Activated naive CD4-positive, alpha-beta T cell treated with anti-CD3 and anti-CD28 coated beads, Interleukin-2, amount 10 ng/mL, durations not matched to agents 7 days and 5 days (primary cell): Measurements from ENCODE around the gene COL6A6.
A peak's percentile ranks its signal among the peaks of the same experiment; 100 is the strongest.
"Not testable (repeated sequence)": the region's sequence is repeated elsewhere in the genome, so short reads cannot be mapped to it uniquely, and the experiment has no call there.

Experiments
- CTCF ChIA-PET: fragments of 350-600 bp; sonication (Branson Sonifier 250); formaldehyde crosslinking; loops from one replicate; lab custom pipeline; 2021; ENCODE audit warnings: antibody characterized with exemption; lab: Charles Lee
- DNase-seq: peaks from one replicate; pipeline ENCODE4 v3.0.0-alpha.2; 2020
- H3K27ac Mint-ChIP-seq: one replicate; pipeline ENCODE4 v1.8.0; 2021; ENCODE audit warnings: mild to moderate bottlenecking, moderate library complexity, mixed read lengths
- H3K27me3 Mint-ChIP-seq: one replicate; pipeline ENCODE4 v1.8.0; 2021; ENCODE audit warnings: mild to moderate bottlenecking, mixed read lengths
- H3K36me3 Mint-ChIP-seq: one replicate; pipeline ENCODE4 v1.8.0; 2021; ENCODE audit warnings: mixed read lengths
- H3K4me1 Mint-ChIP-seq: one replicate; pipeline ENCODE4 v1.8.0; 2021; ENCODE audit warnings: mixed read lengths
- H3K4me3 Mint-ChIP-seq: one replicate; pipeline ENCODE4 v1.8.0; 2021; ENCODE audit warnings: mild to moderate bottlenecking, moderate library complexity, mixed read lengths
- H3K9me3 Mint-ChIP-seq: one replicate; pipeline ENCODE4 v1.8.0; 2021; ENCODE audit warnings: mixed read lengths

COL6A6 gene

GRCh38 chr3:130514681-130515080 lies 2.3 kb upstream of the COL6A6 start:
- H3K4me3 Mint-ChIP-seq, result no peak overlapping the region
- no peak overlapping the region for H3K27ac Mint-ChIP-seq
- H3K27me3 Mint-ChIP-seq, result peaks cover 33% of the 10 kb centered on the region
- no peaks in the 10 kb centered on the region for H3K36me3 Mint-ChIP-seq
- no peaks in the 10 kb centered on the region for H3K4me1 Mint-ChIP-seq
- DNase-seq, result no peak
- CTCF ChIA-PET, result no interaction called here
- H3K9me3 Mint-ChIP-seq, result no peaks in the 10 kb centered on the region

GRCh38 chr3:130515755-130516154 lies 1.2 kb upstream of the COL6A6 start:
- no peak overlapping the region for H3K27ac Mint-ChIP-seq

GRCh38 chr3:130517602-130518001 lies 625 bp downstream of the COL6A6 start:
- no peak overlapping the region for H3K4me3 Mint-ChIP-seq
- no peak overlapping the region for H3K27ac Mint-ChIP-seq
- H3K4me1 Mint-ChIP-seq, result no peaks in the 10 kb centered on the region
- CTCF ChIA-PET, result no interaction called here
- no peaks in the 10 kb centered on the region for H3K36me3 Mint-ChIP-seq
- DNase-seq, result no peak
- H3K9me3 Mint-ChIP-seq, result no peaks in the 10 kb centered on the region
- peaks cover 36% of the 10 kb centered on the region for H3K27me3 Mint-ChIP-seq

More at GRCh38 chr3:130515755-130516154, 1.2 kb upstream of the COL6A6 start:
- Mint-ChIP-seq H3K4me1 (no peaks in the 10 kb centered on the region), H3K9me3 (no peaks in the 10 kb centered on the region), H3K4me3 (no peak overlapping the region), H3K27me3 (peaks cover 33% of the 10 kb centered on the region), H3K36me3 (no peaks in the 10 kb centered on the region)
- no peak for DNase-seq
- CTCF ChIA-PET, result no interaction called here

- Mint-ChIP-seq H3K4me3 (no peak overlapping the region), H3K9me3 (no peaks in the 10 kb centered on the region), H3K27ac (no peak overlapping the region), H3K27me3 (peaks cover 46% of the 10 kb centered on the region), H3K4me1 (no peaks in the 10 kb centered on the region), H3K36me3 (no peaks in the 10 kb centered on the region)
- CTCF ChIA-PET, result interaction anchor here (1.7 kb wide), 1 partner anchor 19 kb away, joined by 4 read pairs; no protein-coding TSS in a partner anchor
- no peak for DNase-seq
Observed at GRCh38 chr3:130519754-130520153, 2.8 kb downstream of the COL6A6 start.

- no peaks in the 10 kb centered on the region for H3K36me3 Mint-ChIP-seq
- peaks cover 33% of the 10 kb centered on the region for H3K27me3 Mint-ChIP-seq
- no peak overlapping the region for H3K4me3 Mint-ChIP-seq
- no peak for DNase-seq
- no peaks in the 10 kb centered on the region for H3K9me3 Mint-ChIP-seq
- H3K27ac Mint-ChIP-seq, result no peak overlapping the region
- CTCF ChIA-PET, result no interaction called here
- no peaks in the 10 kb centered on the region for H3K4me1 Mint-ChIP-seq
Observed at GRCh38 chr3:130522399-130522798, 5.4 kb downstream of the COL6A6 start.

- no peak for DNase-seq
- H3K9me3 Mint-ChIP-seq, result peaks cover 1% of the 10 kb centered on the region
- CTCF ChIA-PET, result interaction anchor here (1.7 kb wide), 1 partner anchor 10 kb away, joined by 4 read pairs; no protein-coding TSS in a partner anchor
- H3K27me3 Mint-ChIP-seq, result peaks cover 23% of the 10 kb centered on the region
- H3K4me3 Mint-ChIP-seq, result no peak overlapping the region
- peaks cover 11% of the 10 kb centered on the region for H3K4me1 Mint-ChIP-seq
- no peak overlapping the region for H3K27ac Mint-ChIP-seq
- H3K36me3 Mint-ChIP-seq, result no peaks in the 10 kb centered on the region
Observed at GRCh38 chr3:130527426-130527825, 10.4 kb downstream of the COL6A6 start.

GRCh38 chr3:130528120-130528519 lies 11.1 kb downstream of the COL6A6 start:
- CTCF ChIA-PET, result interaction anchor here (1.7 kb wide), 1 partner anchor 9 kb away, joined by 4 read pairs; no protein-coding TSS in a partner anchor
- Mint-ChIP-seq H3K27ac (no peak overlapping the region), H3K9me3 (peaks cover 1% of the 10 kb centered on the region), H3K4me3 (no peak overlapping the region), H3K4me1 (peaks cover 11% of the 10 kb centered on the region), H3K27me3 (peaks cover 16% of the 10 kb centered on the region), H3K36me3 (no peaks in the 10 kb centered on the region)
- no peak for DNase-seq

GRCh38 chr3:130529486-130530215 lies 12.7 kb downstream of the COL6A6 start:
- H3K9me3 Mint-ChIP-seq, result peaks cover 1% of the 10 kb centered on the region
- no peak overlapping the region for H3K4me3 Mint-ChIP-seq
- DNase-seq, result no peak
- H3K36me3 Mint-ChIP-seq, result no peaks in the 10 kb centered on the region
- CTCF ChIA-PET, result no interaction called here
- peak overlapping the region; percentile 75 for H3K27ac Mint-ChIP-seq
- H3K4me1 Mint-ChIP-seq, result peaks cover 11% of the 10 kb centered on the region
- H3K27me3 Mint-ChIP-seq, result peaks cover 11% of the 10 kb centered on the region

GRCh38 chr3:130533247-130533646 lies 16.3 kb downstream of the COL6A6 start:
- CTCF ChIA-PET, result no interaction called here
- DNase-seq, result no peak
- Mint-ChIP-seq H3K9me3 (peaks cover 1% of the 10 kb centered on the region), H3K4me1 (peaks cover 11% of the 10 kb centered on the region), H3K27me3 (no peaks in the 10 kb centered on the region), H3K36me3 (no peaks in the 10 kb centered on the region), H3K4me3 (no peak overlapping the region), H3K27ac (no peak overlapping the region)

- Mint-ChIP-seq H3K4me1 (no peaks in the 10 kb centered on the region), H3K27me3 (peaks cover 4% of the 10 kb centered on the region), H3K9me3 (no peaks in the 10 kb centered on the region), H3K27ac (no peak overlapping the region), H3K4me3 (no peak overlapping the region), H3K36me3 (no peaks in the 10 kb centered on the region)
- no peak for DNase-seq
- CTCF ChIA-PET, result interaction anchor here (0.7 to 2.3 kb wide), 5 partner anchors 9 to 263 kb away, joined by 4 to 6 read pairs (median 4); no protein-coding TSS in a partner anchor
Observed at GRCh38 chr3:130537673-130538304, 20.8 kb downstream of the COL6A6 start.

- Mint-ChIP-seq H3K27ac (no peak overlapping the region), H3K36me3 (no peaks in the 10 kb centered on the region), H3K27me3 (peaks cover 4% of the 10 kb centered on the region), H3K9me3 (no peaks in the 10 kb centered on the region), H3K4me3 (no peak overlapping the region), H3K4me1 (no peaks in the 10 kb centered on the region)
- CTCF ChIA-PET, result interaction anchor here (0.5 to 1.9 kb wide), 3 partner anchors 18 to 262 kb away, joined by 3 to 6 read pairs (median 4); no protein-coding TSS in a partner anchor
- peak; percentile 56 for DNase-seq
Observed at GRCh38 chr3:130539005-130539404, 22.0 kb downstream of the COL6A6 start.

- H3K27ac Mint-ChIP-seq, result no peak overlapping the region
Observed at GRCh38 chr3:130543322-130543721, 26.3 kb downstream of the COL6A6 start.

GRCh38 chr3:130546920-130547679 lies 30.1 kb downstream of the COL6A6 start:
- Mint-ChIP-seq H3K4me1 (no peaks in the 10 kb centered on the region), H3K27ac (no peak overlapping the region), H3K27me3 (no peaks in the 10 kb centered on the region), H3K4me3 (no peak overlapping the region), H3K9me3 (no peaks in the 10 kb centered on the region), H3K36me3 (no peaks in the 10 kb centered on the region)
- CTCF ChIA-PET, result no interaction called here
- no peak for DNase-seq

More at GRCh38 chr3:130543322-130543721, 26.3 kb downstream of the COL6A6 start:
- Mint-ChIP-seq H3K27me3 (peaks cover 4% of the 10 kb centered on the region), H3K36me3 (no peaks in the 10 kb centered on the region), H3K9me3 (no peaks in the 10 kb centered on the region), H3K4me3 (no peak overlapping the region), H3K4me1 (no peaks in the 10 kb centered on the region)
- CTCF ChIA-PET, result no interaction called here
- no peak for DNase-seq

- CTCF ChIA-PET, H3K9me3 Mint-ChIP-seq: not testable (repeated sequence)
Observed at GRCh38 chr3:130547680-130548065, 30.7 kb downstream of the COL6A6 start.

More at GRCh38 chr3:130547680-130548065, 30.7 kb downstream of the COL6A6 start:
- DNase-seq, H3K27me3 Mint-ChIP-seq, H3K4me1 Mint-ChIP-seq, H3K4me3 Mint-ChIP-seq, H3K27ac Mint-ChIP-seq, H3K36me3 Mint-ChIP-seq: not testable (repeated sequence)
